Iris pigment epithelial cell (primary cell): Measurements from ENCODE around the gene PLRG1.

Experiments used
- DNase-seq: peaks from one replicate; pipeline ENCODE4 v3.0.0-alpha.2; 2011; ENCODE audit warnings: low read depth

The PLRG1 gene

DNA sequence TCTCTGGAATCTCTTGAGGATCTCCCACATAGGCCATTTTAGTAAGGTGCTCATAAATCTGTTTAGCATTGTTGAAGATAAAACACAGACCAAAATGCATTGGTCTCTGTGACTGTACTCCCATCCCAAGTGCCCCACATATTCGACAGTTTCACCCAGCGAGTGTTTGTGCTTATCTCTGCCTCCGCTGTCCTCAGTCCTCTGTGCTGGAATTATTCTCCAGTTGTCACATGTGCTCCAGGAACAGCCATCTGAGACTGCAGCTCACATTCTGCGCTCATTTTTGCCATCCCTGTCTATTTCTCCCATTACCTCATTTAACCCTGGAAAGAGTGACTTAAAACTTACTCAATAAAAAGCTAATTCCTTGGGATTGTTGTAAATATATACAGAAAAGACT lies 31.0 kb downstream of the PLRG1 start:
- DNase-seq, result no peak

DNA sequence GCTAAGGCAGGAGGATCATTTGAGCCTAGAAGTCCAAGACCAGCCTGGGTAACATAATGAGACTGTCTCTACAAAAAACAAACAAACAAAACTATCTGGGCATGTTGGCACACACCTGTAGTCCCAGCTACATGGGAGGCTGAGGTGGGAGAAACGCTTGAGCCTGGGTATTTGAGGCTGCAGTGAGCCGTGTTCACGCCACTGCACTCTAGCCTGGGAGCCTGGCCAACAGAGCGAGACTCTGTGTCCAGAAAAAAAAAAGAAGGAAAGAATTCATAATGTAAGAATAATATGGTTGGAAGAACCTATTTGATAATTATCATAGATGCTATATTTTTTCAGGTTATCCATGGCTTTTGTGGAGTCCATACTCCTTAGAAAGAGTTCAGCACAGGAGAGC lies 32.6 kb downstream of the PLRG1 start:
- no peak for DNase-seq

DNA sequence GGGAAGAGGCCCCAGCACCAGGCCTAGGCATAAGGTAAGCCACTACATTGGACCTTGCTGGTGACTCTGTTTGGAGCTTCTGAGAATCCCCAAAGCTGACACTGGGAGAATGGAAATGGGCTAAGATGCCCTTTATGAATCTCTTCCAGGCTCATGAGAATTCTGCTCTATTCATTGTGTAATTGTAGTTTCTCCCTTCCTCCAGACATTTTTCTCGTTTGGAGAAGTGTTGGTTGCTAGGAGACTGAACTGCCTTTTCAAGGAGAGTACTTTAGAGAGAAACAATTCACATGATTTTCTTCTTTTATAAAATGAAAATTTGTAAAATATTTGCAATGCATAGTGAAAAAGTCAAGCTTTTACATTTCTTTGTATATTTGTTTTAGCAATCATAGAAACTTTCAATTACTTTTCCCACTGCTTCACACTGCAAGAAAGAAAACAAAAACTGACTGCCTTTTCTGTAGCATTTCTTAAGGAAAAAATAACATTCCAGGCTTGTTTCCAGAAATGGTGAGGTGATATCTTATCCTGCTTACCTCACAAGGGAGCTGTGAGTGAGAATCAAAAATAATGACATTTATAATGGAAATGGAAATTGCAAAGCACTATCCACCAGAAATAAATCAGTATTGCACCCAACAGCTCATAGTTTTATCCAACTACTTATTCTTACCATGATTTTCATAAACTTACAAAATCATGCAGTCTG lies 33.7 kb downstream of the PLRG1 start:
- no peak for DNase-seq

DNA sequence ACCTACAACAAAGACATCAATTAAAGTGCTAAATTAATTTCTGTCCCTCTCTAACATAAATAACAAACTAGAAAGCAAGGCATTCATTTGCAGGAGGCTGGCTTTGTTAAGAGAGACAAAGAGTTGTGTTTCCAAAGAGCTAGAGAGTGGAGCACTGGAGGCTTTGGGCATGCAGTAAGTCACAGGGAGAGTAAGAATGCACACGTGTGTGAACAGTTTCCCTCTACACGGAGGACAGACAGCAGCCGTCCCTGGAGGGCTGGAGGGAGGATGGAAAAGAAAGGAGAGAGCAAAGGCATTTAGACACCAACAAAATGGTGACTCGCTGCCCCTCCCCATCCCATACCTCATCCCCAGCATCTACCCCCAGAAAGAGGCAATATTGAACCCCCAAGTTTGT lies 38.2 kb downstream of the PLRG1 start:
- no peak for DNase-seq

DNA sequence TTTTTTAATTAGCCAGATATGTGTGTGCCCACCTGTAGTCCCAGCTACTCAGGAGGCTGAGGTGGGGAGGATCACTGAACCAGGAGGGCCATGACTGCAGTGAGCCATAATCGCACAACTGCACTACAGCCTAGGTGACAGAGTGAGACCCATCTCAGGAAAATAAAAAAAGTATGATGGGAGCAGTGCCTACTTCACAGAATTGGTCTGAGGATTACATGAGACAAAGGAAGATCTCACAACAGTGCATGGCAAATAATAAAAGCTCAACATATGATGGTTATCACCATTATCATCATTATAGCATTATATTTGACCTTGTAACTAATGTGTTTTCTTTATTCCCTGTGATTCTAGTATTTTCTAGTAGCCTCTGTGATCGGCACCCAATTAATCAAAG lies 38.7 kb downstream of the PLRG1 start:
- DNase-seq, result no peak

DNA sequence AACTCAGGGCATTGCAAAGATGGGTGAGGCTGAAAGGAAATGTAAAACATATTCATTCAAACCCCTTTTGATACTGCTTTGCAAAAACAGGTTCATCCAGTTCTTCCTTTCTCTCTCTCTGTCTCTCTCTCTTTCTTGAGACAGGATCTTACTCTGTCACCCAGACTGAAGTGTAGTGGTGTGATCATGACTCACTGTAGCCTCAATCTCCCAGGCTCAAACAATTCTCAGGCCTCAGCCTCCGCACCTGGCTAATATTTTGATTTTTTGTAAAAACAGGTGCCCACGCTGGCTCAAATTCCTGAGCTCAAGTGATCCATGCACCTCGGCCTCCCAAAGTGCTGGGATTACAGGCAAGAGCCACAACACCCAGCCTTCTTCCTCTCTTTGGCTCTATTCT lies 43.0 kb downstream of the PLRG1 start:
- DNase-seq, result no peak

DNA sequence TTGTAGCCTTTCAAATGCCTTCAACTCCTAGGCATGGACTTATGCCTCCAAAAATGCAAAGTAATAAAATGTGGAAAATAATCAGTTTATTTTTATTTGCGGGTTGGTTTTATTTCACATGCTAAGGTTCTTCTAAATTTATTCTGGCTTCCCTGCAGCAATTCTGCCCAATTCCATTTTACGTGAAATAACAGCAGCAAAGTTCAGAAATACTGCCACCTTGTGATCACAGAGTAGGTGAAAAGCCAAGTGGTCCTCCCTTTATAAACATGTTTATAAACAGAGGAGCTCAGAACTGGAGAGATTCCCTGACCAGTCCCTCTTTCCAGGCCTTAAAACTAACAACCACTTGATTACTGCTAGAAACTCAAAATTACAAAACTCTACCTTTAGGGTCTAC lies 43.9 kb downstream of the PLRG1 start:
- peak; percentile 33 for DNase-seq

DNA sequence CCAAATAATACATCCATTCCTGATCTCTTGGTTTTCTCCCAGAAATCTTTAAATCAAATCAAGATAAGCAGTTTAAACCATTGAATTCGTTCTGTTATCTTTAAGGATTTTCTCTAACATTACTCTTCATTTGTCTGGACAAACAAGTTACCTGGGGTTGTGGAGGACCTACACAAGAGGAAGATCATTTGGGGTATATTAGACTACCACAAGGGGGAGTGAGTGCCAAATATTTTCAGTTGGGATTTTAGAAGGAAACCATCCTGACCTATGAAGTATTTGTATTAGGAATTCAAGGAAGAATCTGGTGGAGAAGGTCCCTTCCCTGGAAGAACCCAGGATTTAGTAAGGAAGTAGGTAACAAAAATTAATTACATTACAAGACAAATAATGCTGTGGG lies 46.6 kb downstream of the PLRG1 start:
- DNase-seq, result peak; percentile 15

DNA sequence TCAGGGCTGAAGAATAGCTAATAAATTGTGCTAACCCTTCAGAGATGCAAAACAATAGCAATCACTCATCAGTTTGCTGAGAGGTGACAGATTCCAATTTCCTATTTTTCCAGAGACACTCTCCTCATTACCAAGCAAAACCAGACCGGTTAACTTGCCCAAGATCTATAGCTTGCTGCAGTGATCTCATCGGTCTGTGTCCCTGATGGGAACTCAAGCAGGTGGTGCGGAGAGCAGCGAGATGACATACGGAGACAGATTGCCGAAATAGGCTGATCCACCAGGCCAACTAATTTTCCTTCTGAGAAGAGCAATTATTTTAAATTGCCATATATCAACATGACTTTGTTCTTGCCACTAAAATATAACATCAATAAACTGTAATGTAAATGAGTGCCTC lies 48.1 kb downstream of the PLRG1 start:
- DNase-seq, result no peak

DNA sequence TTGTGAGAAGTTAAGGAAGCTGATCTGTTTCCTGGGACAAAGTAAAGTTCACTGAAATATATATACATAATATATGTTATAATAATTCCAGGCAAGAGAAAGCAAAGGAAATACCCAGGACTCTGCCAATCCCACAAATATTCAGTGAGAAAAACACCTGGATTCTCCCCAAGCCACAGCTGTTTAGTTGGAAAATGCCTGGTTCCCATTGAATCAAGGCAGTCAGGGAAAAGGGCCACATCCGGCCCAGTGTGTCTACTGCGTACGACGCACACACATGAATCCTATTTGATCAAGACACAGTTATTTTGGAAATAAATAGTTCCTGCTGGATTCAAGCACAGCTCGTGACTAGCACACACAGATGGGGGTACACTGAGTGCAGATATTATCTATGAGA lies 52.3 kb downstream of the PLRG1 start:
- no peak for DNase-seq

DNA sequence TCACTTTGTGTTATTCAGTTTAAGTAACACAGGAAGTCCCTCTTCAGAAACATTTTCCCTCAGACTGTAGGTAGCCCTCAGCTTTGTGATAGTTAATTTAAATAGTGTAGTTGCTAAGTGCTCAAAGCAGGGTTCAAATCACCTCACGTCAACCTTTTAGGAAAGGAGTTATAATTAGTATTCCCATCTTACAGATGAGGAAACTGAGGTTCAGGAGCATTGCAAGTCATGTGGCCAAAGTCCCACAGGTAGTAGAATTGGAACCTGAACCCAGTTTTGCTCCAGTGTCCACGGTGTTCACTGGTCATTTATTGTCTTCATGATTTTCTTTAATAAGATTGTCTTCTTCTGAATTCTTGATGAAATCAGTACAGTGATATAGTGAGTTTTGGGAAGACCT lies 54.3 kb downstream of the PLRG1 start:
- DNase-seq, result no peak

DNA sequence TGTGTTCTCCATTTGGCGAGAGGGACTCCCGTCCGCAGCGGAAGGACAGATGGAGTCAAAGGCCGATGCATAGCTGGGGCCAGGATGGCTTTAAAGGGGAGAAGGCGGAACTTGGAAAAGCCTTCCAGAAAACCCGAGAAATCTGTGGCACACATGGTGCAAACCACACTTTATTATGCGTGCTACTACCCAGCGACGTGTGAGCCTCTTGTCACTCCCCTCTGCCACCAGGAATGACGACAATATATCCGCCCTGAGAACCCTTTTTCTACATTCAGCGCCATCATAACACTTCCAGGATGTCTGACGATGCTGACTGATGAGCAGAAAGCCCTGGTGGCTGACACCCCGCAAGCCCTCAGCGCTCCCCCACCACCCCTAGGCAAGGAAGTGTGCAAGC lies 57.9 kb downstream of the PLRG1 start:
- no peak for DNase-seq

DNA sequence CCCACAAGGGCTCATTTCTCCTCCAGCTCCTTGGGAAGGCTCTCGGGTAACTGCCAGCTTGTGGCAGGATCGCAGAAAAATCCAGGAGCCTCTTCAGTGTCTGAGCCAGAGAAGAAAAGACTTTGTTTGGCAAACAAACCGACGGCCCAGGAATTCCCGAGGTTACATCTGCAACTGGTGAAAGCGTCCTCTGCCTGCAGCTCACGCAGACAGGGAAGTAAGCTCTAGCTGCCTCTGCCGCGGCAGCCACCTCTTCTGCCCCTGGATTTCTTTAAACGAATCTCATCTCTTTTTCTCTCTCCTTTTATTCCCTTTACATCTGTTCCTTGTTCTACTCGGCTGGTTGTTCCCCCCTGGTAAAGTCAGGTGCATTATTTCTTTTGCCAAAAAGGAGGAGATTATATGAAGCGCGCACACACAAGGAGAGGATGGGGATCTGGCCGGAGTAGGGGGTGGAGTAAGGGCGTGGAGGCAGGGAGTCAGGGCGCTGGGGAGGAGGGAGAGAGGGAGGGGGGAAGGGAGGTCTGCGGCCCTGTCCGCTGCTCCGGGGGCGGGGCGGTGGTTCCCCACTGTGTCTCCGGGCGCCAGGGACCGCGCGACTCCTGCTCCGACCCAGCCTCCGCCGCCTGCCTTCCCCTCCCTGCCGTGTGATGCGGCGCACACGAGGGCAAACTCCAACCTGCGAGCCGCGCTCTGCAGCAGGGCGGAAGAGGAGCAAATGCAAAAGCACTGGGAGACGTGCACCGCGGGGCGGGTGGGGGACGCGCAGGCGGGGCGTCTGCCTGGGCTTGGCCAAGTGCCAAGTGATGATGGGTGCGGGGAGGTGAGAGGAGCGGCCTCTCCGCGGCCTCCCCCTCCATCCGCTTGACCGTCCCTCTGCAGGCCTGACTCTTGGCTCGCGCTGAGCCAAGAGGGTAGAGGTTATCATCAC lies 58.6 kb downstream of the PLRG1 start, which contains the start of gene DCHS2:
TSS of gene DCHS2 (minus strand) at position 459 of the 931 bp plus-strand sequence. CDS start at position 15, 444 bp downstream.
- DNase-seq, result peak; percentile 22

DNA sequence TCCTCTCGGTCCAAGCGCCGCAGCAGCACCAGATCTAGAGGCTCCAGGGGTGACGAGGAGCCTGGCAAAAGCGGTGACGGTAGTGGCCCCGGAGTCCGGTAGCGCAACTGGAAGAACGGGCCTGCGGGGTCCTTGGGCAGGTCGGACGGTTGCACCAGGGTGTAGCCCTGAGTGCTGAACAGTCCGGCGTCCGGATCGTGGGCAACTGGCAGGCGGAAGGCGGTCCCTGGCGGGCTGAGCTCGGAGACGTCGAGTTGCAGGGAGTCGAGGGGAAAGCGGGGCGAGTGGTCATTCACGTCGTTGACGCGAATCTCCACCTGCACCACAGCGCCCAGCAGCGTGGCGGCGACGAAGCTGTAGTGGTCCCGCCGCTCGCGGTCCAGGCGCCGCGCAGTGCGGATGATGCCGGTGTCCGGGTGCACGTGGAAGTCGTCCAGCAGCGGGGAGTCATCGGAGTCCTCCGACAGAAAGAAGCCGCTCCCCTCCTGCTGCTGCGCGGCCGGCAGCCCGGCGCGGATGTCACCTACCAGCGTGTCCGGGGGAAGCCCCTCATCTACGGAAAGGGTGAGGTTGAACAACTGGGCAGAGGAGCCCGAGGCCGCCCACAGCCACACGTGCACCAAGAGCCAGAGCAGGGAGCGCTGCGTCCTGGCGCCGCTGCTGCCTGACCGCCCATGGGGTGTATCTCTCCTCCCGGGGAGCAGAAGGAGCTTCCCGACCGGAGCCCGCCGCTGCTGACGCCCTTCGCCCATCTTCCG lies 59.4 kb downstream of the PLRG1 start:
- peak; percentile 10 for DNase-seq

DNA sequence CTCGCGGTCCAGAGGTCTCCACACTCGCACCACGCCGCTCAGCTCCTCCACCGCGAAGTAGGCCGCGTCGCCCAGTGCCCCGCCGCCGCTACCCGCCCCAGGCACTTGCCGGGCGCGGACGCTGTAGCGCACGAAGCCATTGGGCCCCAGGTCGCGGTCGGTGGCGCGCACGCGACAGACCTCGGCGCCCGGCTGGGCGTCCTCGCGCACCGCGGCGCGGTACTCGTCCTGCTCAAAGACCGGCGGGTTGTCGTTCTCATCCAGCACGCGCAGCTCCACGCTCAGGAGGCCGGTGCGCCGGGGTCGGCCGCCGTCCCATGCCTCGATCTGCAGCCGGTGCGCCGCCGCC lies 60.0 kb downstream of the PLRG1 start:
- DNase-seq, result no peak

DNA sequence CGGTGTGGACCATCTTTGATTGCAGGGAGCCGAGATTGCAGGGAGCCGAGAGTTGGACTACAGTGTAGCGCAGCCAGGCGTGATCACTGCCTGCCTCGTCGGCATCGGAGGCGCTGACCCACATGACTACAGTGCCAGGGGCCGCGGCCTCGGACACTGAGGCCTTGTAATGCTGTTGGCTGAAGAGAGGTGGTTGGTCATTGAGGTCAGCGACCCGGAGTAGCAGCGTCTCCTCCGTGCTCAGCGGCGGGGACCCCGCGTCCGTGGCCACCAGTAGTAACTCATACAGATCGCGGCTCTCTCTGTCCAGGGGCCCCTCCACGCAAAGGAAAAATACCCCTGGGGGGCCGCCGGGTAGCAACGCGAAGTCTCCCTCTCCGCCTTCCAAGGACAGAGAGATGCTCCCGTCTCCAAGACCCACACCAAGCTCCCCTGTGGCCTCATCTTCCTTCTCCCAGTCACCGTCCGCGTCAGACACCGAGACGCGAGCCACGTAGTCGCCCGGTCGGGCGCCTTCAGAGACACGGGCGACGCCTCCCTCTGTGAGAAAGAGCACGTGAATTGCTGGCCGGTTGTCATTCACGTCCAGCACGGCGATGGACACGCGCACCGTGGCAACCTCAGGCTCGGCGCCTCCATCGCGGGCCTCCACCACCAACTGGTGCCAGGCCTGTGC lies 60.5 kb downstream of the PLRG1 start:
- no peak for DNase-seq

DNA sequence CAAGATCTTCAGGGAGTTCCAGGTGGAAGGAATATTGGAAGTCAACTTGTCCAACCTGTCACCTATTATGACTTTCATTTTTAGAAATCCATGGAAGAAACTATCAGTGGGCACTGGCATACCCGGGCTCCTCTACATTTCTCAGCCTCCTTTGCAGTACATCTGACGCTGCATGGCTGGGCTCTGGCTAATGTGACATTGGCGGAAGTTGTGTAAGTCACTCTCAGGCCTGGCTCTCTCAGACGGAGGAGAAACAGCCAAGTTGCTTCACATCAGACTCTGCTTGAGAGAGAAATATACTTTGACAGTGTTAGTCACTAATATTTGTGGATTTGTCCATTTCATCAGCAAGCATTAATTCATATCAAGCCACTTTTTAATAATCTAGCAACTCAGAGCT lies 63.1 kb downstream of the PLRG1 start:
- DNase-seq, result no peak

DNA sequence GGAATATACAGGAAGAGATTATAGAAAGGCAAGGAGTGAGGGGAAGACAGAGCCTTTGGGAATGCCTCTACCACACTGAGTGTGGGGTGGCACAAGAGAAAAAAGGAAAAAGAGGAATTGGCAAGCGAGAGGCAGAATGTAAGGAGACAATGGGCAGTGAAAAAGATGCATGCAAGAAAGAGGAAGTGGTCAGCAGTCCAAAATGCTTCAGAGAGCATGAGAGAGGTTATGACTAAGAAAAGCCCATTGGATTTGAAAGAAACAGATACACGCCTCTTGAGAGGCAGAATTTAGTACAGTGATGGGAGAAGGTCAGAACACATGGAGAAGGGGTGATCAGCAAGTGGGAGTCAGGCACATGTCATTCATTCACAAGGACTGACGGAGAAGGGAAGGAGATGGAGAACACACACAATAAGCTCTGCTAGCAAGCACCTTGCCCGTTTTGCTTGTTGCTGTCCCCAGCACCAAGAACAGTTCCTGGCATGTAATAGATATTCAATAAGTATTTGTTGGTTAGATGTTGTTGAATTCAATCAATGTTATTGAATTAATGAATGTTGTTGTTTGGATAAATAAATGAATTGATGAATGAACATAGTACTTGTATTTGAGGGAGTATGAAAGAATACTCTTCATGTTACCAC lies 65.0 kb downstream of the PLRG1 start:
- DNase-seq, result no peak
